ENCODE results near the gene CTIF. TPM values are rescaled to one million over a fixed set of nuclear protein-coding genes. Genes with fewer than 3 reads are reported as not detected.

The CTIF gene
- 58.6 and 65.9 TPM in 2 replicates for total RNA-seq

- H3K9me3 ChIP-seq (ENCODE audit: low read depth, low read length), result no peaks in the 10 kb centered on the region
- peaks cover 42% of the 10 kb centered on the region for H3K79me2 ChIP-seq (ENCODE audit: insufficient read depth, low read length)
- H2AFZ ChIP-seq (ENCODE audit: low read length), result peak within 1 kb of the TSS; percentile 99
- H3K4me1 ChIP-seq (ENCODE audit: insufficient read depth, low read length), result peaks cover 19% of the 10 kb centered on the region
- peaks cover under 1% of the 10 kb centered on the region for H3K36me3 ChIP-seq (ENCODE audit: insufficient read depth, low read length)
- H3K27ac ChIP-seq (ENCODE audit: low read depth, low read length), result peak within 1 kb of the TSS; percentile 82
- no peak for TF ChIP-seq CTCF (IDR thresholded peaks at IDR 0.05; ENCODE audit: extremely low read depth, low read depth, low read length)
- H3K4me2 ChIP-seq (ENCODE audit: insufficient read depth, low read length), result peak within 1 kb of the TSS; percentile 96
- peak; percentile 99 for DNase-seq (ENCODE audit: insufficient read length, low spot score, missing footprints)
- peaks cover 29% of the 10 kb centered on the region for H4K20me1 ChIP-seq (ENCODE audit: insufficient read depth, low read length)
- no peaks in the 10 kb centered on the region for H3K27me3 ChIP-seq (ENCODE audit: insufficient read depth, low read length)
- peak within 1 kb of the TSS; percentile 97 for H3K4me3 ChIP-seq (ENCODE audit: insufficient read depth, low read length)
Measured at GRCh38 chr18:48538531-48539405, at the start of gene CTIF. Gene CTIF (plus strand): TSS chr18:48539031. CDS start chr18:48619566, 80,535 bp downstream.

- peak overlapping the region; percentile 43 for H3K27ac ChIP-seq (ENCODE audit: low read depth, low read length)
- no peaks in the 10 kb centered on the region for H3K9me3 ChIP-seq (ENCODE audit: low read depth, low read length)
- no peak overlapping the region for H3K4me3 ChIP-seq (ENCODE audit: insufficient read depth, low read length)
- H3K4me2 ChIP-seq (ENCODE audit: insufficient read depth, low read length), result peak overlapping the region; percentile 15
- H3K4me1 ChIP-seq (ENCODE audit: insufficient read depth, low read length), result peaks cover 53% of the 10 kb centered on the region
- TF ChIP-seq CTCF (IDR thresholded peaks at IDR 0.05; ENCODE audit: extremely low read depth, low read depth, low read length), result no peak
- no peaks in the 10 kb centered on the region for H3K27me3 ChIP-seq (ENCODE audit: insufficient read depth, low read length)
- no peaks in the 10 kb centered on the region for H3K79me2 ChIP-seq (ENCODE audit: insufficient read depth, low read length)
- peak overlapping the region; percentile 38 for H2AFZ ChIP-seq (ENCODE audit: low read length)
- no peak for DNase-seq (ENCODE audit: insufficient read length, low spot score, missing footprints)
- H3K36me3 ChIP-seq (ENCODE audit: insufficient read depth, low read length), result no peaks in the 10 kb centered on the region
- no peaks in the 10 kb centered on the region for H4K20me1 ChIP-seq (ENCODE audit: insufficient read depth, low read length)
Measured at GRCh38 chr18:48490641-48491293, 48.1 kb upstream of the CTIF start.

DNA sequence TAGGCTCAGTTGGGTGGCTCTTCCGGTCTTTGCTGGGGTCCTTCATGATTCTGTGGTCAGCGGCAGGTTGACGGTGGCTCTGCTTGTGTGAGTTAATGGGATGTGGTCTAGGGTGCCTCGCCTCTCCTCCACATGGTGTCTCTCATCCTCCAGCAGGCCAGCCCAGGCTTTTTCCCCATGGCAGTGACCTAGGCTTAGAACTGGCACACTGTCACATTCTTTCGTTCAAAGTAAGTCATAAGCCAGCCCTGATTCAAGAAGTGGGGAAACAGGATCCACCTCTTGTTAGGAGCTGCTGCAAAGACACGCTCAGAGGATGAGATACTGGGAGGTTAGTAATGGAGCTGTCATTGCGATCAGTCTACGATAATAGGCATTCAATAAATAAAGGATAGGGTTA lies 46.0 kb upstream of the CTIF start:
- Histone ChIP-seq H3K9me3 (ENCODE audit: low read depth, low read length) (no peaks in the 10 kb centered on the region), H3K79me2 (ENCODE audit: insufficient read depth, low read length) (no peaks in the 10 kb centered on the region), H3K27ac (ENCODE audit: low read depth, low read length) (no peak overlapping the region), H3K27me3 (ENCODE audit: insufficient read depth, low read length) (no peaks in the 10 kb centered on the region), H2AFZ (ENCODE audit: low read length) (no peak overlapping the region), H4K20me1 (ENCODE audit: insufficient read depth, low read length) (no peaks in the 10 kb centered on the region), H3K4me1 (ENCODE audit: insufficient read depth, low read length) (peaks cover 33% of the 10 kb centered on the region), H3K4me2 (ENCODE audit: insufficient read depth, low read length) (no peak overlapping the region), H3K4me3 (ENCODE audit: insufficient read depth, low read length) (no peak overlapping the region), H3K36me3 (ENCODE audit: insufficient read depth, low read length) (no peaks in the 10 kb centered on the region)
- DNase-seq (ENCODE audit: insufficient read length, low spot score, missing footprints), result no peak
- TF ChIP-seq CTCF (IDR thresholded peaks at IDR 0.05; ENCODE audit: extremely low read depth, low read depth, low read length), result no peak
